ENCODE results near the gene PLCH1. TPM values are rescaled to one million over a fixed set of nuclear protein-coding genes. Genes with fewer than 3 reads are reported as not detected.

Gene PLCH1
- total and polyA plus RNA-seq, 2 of the 8 experiments (the other 6 are each of a cell fraction or from before 2014, with no cell fraction given): 5.8 to 17.2 TPM

DNA sequence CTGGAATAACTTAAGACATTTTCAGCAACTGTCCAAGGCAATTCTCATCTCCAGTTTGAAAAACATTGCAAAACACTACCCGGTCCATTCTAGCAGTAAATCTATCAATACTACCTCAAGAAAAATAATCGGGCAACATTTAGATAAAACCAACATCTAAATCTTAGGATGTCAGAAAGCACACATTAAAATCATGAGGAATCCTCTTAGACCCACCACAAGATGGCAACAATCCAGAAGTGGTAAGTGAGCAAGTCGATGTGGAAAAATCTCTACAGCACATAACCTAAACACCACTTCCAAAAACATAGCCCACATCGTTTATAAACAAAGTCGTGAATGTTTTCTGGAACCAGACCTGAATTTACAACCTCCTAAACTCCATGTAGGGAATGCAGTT lies 5.7 kb downstream of the PLCH1 start (continued):
- TF ChIP-seq, protein P1, sequence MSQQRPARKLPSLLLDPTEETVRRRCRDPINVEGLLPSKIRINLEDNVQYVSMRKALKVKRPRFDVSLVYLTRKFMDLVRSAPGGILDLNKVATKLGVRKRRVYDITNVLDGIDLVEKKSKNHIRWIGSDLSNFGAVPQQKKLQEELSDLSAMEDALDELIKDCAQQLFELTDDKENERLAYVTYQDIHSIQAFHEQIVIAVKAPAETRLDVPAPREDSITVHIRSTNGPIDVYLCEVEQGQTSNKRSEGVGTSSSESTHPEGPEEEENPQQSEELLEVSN (IDR thresholded peaks at IDR 0.05): no peak
- TF ChIP-seq SUZ12 (IDR thresholded peaks at IDR 0.05; ENCODE audit: low read length): no peak

Measured in H1 (cell line).